HepG2 (cell line): ENCODE results near the gene TSTD2. TPM values are rescaled to one million over a fixed set of nuclear protein-coding genes. Genes with fewer than 3 reads are reported as not detected.

ENCODE experiments used
- ATF4 ChIP-seq, 2 experiments: fragments of 450-650 bp in 1 of 2; sonication (generic) in 1 of 2; formaldehyde crosslinking; IDR thresholded peaks; 2 replicates each; pipeline versions ENCODE4 v1.5.0 to v1.8.0; 2020 to 2022; ENCODE audit warnings: mild to moderate bottlenecking in 1 of 2, missing genetic modification reagents in 1 of 2
- CC2D1A ChIP-seq: sonication (generic); formaldehyde crosslinking; IDR thresholded peaks from 2 replicates; pipeline ENCODE4 v1.8.1; 2023; ENCODE audit warnings: mild to moderate bottlenecking, missing genetic modification reagents
- LCORL ChIP-seq, 2 experiments: fragments of 450-650 bp in 1 of 2; sonication (generic) in 1 of 2; formaldehyde crosslinking in 1 of 2; IDR thresholded peaks; 2 replicates each; pipeline versions ENCODE4 v1.5.0 to v1.6.1; 2017 to 2020; ENCODE audit warnings: antibody characterized with exemption in 1 of 2, missing genetic modification reagents in 1 of 2
- POLR2AphosphoS5 ChIP-seq: IDR thresholded peaks from 2 replicates; pipeline ENCODE4 v1.6.1; 2012; ENCODE audit warnings: low read depth, low read length
- RAD51 ChIP-seq: fragments of 450-650 bp; IDR thresholded peaks from 2 replicates; pipeline ENCODE4 v1.6.1; 2016; ENCODE audit warnings: borderline replicate concordance
- ZMYM3 ChIP-seq: sonication (generic); formaldehyde crosslinking; IDR thresholded peaks from 2 replicates; pipeline ENCODE4 v1.5.1; 2020; ENCODE audit warnings: mild to moderate bottlenecking, missing genetic modification reagents
- ZNF431 ChIP-seq: sonication (generic); formaldehyde crosslinking; IDR thresholded peaks from 2 replicates; pipeline ENCODE4 v1.9.0; 2022; ENCODE audit warnings: missing genetic modification reagents, low read depth, mild to moderate bottlenecking, borderline replicate concordance
- ZNF543 ChIP-seq: sonication (generic); formaldehyde crosslinking; IDR thresholded peaks from 2 replicates; pipeline ENCODE4 v1.4.0; 2020; ENCODE audit warnings: mild to moderate bottlenecking, missing genetic modification reagents
- polyA plus RNA-seq, 8 experiments: library from polyadenylated mRNA; depleted of rRNA in 3 of 8; stranded (reverse) in 7 of 8; unstranded in 1 of 8; fragments of >200 nt; fragmentation: Illumina TruSeq in 4 of 8; extraction: Trizol in 4 of 8; gene quantifications; 2 replicates each; pipeline versions ENCODE4 v1.2.1 to v1.2.3, GENCODE V29; 2011 to 2016; ENCODE audit warnings: low read depth in 4 of 8, missing spikeins in 1 of 8, mixed read lengths in 1 of 8; ENCODE audit not compliant: insufficient read depth in 1 of 8
- total RNA-seq, 5 experiments: library from RNA; depleted of rRNA; stranded (reverse); fragments of >200 nt; fragmentation: Illumina TruSeq; extraction: Trizol; gene quantifications; 2 replicates each; pipeline ENCODE4 v1.2.3, GENCODE V29; 2016; ENCODE audit warnings: low read depth in 1 of 5
- TF ChIP-seq, protein P1 (sequence below): sonication (generic); formaldehyde crosslinking; IDR thresholded peaks from 2 replicates; pipeline ENCODE4 v1.4.0; 2020; ENCODE audit warnings: missing genetic modification reagents, mild to moderate bottlenecking, borderline replicate concordance
- TF ChIP-seq, protein P2 (sequence below), 2 experiments: sonication (generic) in 1 of 2; formaldehyde crosslinking in 1 of 2; IDR thresholded peaks; 2 replicates each; pipeline versions ENCODE4 v1.5.1 to v1.6.1; 2011 to 2020; ENCODE audit warnings: borderline replicate concordance in 1 of 2, low read depth in 1 of 2, low read length in 1 of 2, mild to moderate bottlenecking in 1 of 2, missing genetic modification reagents in 1 of 2, moderate library complexity in 1 of 2
- TF ChIP-seq, protein P3 (sequence below): sonication (generic); formaldehyde crosslinking; IDR thresholded peaks from 2 replicates; pipeline ENCODE4 v1.8.0; 2022; ENCODE audit warnings: missing genetic modification reagents, mild to moderate bottlenecking, inconsistent platforms, borderline replicate concordance
- TF ChIP-seq, protein P4 (sequence below): sonication (generic); formaldehyde crosslinking; IDR thresholded peaks from 2 replicates; pipeline ENCODE4 v1.9.0; 2021; ENCODE audit warnings: mild to moderate bottlenecking, missing genetic modification reagents

Gene TSTD2
- total and polyA plus RNA-seq, 2 of the 13 experiments (the other 11 are each of a cell fraction or from before 2014, with no cell fraction given) = 16.0 to 23.1 TPM

GRCh38 chr9:97632985-97633858 is at the start of gene TSTD2, which contains the start of gene NCBP1 (continued):
- TF ChIP-seq, protein P1, sequence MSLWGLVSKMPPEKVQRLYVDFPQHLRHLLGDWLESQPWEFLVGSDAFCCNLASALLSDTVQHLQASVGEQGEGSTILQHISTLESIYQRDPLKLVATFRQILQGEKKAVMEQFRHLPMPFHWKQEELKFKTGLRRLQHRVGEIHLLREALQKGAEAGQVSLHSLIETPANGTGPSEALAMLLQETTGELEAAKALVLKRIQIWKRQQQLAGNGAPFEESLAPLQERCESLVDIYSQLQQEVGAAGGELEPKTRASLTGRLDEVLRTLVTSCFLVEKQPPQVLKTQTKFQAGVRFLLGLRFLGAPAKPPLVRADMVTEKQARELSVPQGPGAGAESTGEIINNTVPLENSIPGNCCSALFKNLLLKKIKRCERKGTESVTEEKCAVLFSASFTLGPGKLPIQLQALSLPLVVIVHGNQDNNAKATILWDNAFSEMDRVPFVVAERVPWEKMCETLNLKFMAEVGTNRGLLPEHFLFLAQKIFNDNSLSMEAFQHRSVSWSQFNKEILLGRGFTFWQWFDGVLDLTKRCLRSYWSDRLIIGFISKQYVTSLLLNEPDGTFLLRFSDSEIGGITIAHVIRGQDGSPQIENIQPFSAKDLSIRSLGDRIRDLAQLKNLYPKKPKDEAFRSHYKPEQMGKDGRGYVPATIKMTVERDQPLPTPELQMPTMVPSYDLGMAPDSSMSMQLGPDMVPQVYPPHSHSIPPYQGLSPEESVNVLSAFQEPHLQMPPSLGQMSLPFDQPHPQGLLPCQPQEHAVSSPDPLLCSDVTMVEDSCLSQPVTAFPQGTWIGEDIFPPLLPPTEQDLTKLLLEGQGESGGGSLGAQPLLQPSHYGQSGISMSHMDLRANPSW (CRISPR knock-in tag) = no peak; the same call in 1 of the 2 replicates
- TF ChIP-seq ATF4 (CRISPR knock-in tag; IDR thresholded peaks at IDR 0.05) = no peak; a peak in 1 of 4 replicates
- peak; percentile 39; the same call in 1 of the 2 replicates for TF ChIP-seq ZMYM3 (CRISPR knock-in tag)
- peak; percentile 80 for TF ChIP-seq ZNF543 (CRISPR knock-in tag)
- no peak for TF ChIP-seq RAD51
- TF ChIP-seq, protein P2, sequence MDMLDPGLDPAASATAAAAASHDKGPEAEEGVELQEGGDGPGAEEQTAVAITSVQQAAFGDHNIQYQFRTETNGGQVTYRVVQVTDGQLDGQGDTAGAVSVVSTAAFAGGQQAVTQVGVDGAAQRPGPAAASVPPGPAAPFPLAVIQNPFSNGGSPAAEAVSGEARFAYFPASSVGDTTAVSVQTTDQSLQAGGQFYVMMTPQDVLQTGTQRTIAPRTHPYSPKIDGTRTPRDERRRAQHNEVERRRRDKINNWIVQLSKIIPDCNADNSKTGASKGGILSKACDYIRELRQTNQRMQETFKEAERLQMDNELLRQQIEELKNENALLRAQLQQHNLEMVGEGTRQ (IDR thresholded peaks at IDR 0.05; ENCODE audit: low read depth, low read length) = peak; percentile 46; the same call in 1 of the 2 replicates
- TF ChIP-seq, protein P2 (CRISPR knock-in tag; IDR thresholded peaks at IDR 0.05; ENCODE audit: borderline replicate concordance) = peak; percentile 73; the same call in 1 of the 2 replicates
- TF ChIP-seq, protein P3, sequence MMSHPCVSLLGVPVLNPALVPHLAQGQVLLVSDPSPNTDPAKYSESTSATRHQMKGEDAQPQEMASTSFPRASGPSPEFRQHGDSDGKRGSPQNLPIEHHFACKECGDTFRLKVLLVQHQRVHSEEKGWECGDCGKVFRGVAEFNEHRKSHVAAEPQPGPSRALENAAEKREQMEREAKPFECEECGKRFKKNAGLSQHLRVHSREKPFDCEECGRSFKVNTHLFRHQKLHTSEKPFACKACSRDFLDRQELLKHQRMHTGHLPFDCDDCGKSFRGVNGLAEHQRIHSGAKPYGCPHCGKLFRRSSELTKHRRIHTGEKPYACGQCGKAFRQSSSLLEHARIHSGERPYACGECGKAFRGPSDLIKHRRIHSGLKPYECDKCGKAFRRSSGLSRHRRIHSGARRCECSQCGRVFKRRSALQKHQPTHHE (CRISPR knock-in tag) = peak; percentile 29; the same call in 1 of the 2 replicates
- no peak for TF ChIP-seq CC2D1A (CRISPR knock-in tag)
- TF ChIP-seq ZNF431 (CRISPR knock-in tag) = peak; percentile 82; the same call in 1 of the 2 replicates
- no peak for TF ChIP-seq LCORL (IDR thresholded peaks at IDR 0.05)
- peak; percentile 1; the same call in 1 of the 2 replicates for TF ChIP-seq LCORL (CRISPR knock-in tag; IDR thresholded peaks at IDR 0.05)
- TF ChIP-seq, protein P4, sequence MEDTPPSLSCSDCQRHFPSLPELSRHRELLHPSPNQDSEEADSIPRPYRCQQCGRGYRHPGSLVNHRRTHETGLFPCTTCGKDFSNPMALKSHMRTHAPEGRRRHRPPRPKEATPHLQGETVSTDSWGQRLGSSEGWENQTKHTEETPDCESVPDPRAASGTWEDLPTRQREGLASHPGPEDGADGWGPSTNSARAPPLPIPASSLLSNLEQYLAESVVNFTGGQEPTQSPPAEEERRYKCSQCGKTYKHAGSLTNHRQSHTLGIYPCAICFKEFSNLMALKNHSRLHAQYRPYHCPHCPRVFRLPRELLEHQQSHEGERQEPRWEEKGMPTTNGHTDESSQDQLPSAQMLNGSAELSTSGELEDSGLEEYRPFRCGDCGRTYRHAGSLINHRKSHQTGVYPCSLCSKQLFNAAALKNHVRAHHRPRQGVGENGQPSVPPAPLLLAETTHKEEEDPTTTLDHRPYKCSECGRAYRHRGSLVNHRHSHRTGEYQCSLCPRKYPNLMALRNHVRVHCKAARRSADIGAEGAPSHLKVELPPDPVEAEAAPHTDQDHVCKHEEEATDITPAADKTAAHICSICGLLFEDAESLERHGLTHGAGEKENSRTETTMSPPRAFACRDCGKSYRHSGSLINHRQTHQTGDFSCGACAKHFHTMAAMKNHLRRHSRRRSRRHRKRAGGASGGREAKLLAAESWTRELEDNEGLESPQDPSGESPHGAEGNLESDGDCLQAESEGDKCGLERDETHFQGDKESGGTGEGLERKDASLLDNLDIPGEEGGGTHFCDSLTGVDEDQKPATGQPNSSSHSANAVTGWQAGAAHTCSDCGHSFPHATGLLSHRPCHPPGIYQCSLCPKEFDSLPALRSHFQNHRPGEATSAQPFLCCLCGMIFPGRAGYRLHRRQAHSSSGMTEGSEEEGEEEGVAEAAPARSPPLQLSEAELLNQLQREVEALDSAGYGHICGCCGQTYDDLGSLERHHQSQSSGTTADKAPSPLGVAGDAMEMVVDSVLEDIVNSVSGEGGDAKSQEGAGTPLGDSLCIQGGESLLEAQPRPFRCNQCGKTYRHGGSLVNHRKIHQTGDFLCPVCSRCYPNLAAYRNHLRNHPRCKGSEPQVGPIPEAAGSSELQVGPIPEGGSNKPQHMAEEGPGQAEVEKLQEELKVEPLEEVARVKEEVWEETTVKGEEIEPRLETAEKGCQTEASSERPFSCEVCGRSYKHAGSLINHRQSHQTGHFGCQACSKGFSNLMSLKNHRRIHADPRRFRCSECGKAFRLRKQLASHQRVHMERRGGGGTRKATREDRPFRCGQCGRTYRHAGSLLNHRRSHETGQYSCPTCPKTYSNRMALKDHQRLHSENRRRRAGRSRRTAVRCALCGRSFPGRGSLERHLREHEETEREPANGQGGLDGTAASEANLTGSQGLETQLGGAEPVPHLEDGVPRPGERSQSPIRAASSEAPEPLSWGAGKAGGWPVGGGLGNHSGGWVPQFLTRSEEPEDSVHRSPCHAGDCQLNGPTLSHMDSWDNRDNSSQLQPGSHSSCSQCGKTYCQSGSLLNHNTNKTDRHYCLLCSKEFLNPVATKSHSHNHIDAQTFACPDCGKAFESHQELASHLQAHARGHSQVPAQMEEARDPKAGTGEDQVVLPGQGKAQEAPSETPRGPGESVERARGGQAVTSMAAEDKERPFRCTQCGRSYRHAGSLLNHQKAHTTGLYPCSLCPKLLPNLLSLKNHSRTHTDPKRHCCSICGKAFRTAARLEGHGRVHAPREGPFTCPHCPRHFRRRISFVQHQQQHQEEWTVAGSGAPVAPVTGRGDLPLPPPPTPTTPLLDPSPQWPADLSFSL = no peak
- TF ChIP-seq POLR2AphosphoS5 = peak; percentile 71
